ENCODE data around the gene TIMM10. TPM values are rescaled to one million over a fixed set of nuclear protein-coding genes. Genes with fewer than 3 reads are reported as not detected.
A peak's percentile ranks its signal among the peaks of the same experiment; 100 is the strongest.

Gene TIMM10
- 61.0 TPM for total RNA-seq
- long read RNA-seq, transcript TIMM10-201 (3 exons, 680 nt) = major isoform, 25 of 30 reads
- long read RNA-seq, partial matches to known transcripts = 0 of 30 reads
- long read RNA-seq, other reads (novel, unspliced or antisense) = 4 of 30 reads

- H3K36me3 ChIP-seq = peaks cover 12% of the 10 kb centered on the region
- H3K27me3 ChIP-seq (ENCODE audit: low read depth) = no peaks in the 10 kb centered on the region
- peaks cover 22% of the 10 kb centered on the region for H3K4me1 ChIP-seq
- intact Hi-C loops (cut with micrococcal nuclease) = no loop called here
- peak; percentile 94 for DNase-seq
- H3K9me3 ChIP-seq (replicated peaks) = no peaks in the 10 kb centered on the region
- peak within 1 kb of the TSS; percentile 83 for H3K27ac ChIP-seq (replicated peaks)
- H3K4me3 ChIP-seq = peak within 1 kb of the TSS; percentile 78
- TF ChIP-seq, protein P1, sequence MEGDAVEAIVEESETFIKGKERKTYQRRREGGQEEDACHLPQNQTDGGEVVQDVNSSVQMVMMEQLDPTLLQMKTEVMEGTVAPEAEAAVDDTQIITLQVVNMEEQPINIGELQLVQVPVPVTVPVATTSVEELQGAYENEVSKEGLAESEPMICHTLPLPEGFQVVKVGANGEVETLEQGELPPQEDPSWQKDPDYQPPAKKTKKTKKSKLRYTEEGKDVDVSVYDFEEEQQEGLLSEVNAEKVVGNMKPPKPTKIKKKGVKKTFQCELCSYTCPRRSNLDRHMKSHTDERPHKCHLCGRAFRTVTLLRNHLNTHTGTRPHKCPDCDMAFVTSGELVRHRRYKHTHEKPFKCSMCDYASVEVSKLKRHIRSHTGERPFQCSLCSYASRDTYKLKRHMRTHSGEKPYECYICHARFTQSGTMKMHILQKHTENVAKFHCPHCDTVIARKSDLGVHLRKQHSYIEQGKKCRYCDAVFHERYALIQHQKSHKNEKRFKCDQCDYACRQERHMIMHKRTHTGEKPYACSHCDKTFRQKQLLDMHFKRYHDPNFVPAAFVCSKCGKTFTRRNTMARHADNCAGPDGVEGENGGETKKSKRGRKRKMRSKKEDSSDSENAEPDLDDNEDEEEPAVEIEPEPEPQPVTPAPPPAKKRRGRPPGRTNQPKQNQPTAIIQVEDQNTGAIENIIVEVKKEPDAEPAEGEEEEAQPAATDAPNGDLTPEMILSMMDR (IDR thresholded peaks at IDR 0.05; ENCODE audit: borderline replicate concordance) = no peak
Measured at GRCh38 chr11:57530596-57531507, at the start of gene TIMM10. Gene TIMM10 (minus strand): TSS chr11:57530754. CDS start chr11:57530189, 565 bp downstream.

GRCh38 chr11:57574061-57574460 is 43.5 kb upstream of the TIMM10 start:
- Histone ChIP-seq H3K4me1 (no peaks in the 10 kb centered on the region), H3K27ac (replicated peaks) (no peak overlapping the region), H3K36me3 (no peaks in the 10 kb centered on the region), H3K27me3 (ENCODE audit: low read depth) (peaks cover 46% of the 10 kb centered on the region), H3K9me3 (replicated peaks) (no peaks in the 10 kb centered on the region), H3K4me3 (no peak overlapping the region)
- intact Hi-C loops (cut with micrococcal nuclease) = no loop called here
- TF ChIP-seq, protein P1 (IDR thresholded peaks at IDR 0.05; ENCODE audit: borderline replicate concordance) = no peak
- DNase-seq = no peak

- TF ChIP-seq, protein P1 (IDR thresholded peaks at IDR 0.05; ENCODE audit: borderline replicate concordance) = no peak
Measured at GRCh38 chr11:57571606-57572005, 41.1 kb upstream of the TIMM10 start.

DNA sequence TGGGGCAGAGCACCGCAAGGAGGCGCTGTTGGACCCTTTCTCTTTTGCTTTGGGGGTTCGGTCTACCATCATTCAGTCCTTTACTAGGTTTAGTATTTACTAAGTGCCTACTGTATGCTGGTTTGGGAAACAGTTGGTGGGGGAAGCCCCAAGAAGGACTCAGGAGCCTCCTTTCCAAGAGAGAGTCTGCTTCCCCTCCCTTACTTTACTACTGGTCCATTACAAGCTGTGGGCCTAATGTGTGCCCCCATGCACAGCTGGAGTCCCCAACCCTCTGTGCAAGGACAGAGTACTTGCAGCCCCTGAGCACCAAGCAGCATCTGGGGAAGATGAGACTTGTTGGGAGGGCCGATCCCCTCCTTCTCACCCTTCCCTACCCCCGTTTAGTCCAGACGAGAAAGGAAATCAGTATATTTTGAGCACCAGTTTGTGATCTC is 37.8 kb upstream of the TIMM10 start:
- Histone ChIP-seq H3K27ac (replicated peaks) (peak overlapping the region; percentile 90), H3K36me3 (no peaks in the 10 kb centered on the region), H3K27me3 (ENCODE audit: low read depth) (peaks cover 8% of the 10 kb centered on the region), H3K4me1 (peaks cover 37% of the 10 kb centered on the region), H3K4me3 (peak overlapping the region; percentile 85), H3K9me3 (replicated peaks) (no peaks in the 10 kb centered on the region)
- intact Hi-C loops (cut with micrococcal nuclease) = loop anchor here (5.0 kb wide), 1 partner anchor 74 kb away; no protein-coding TSS in a partner anchor
- TF ChIP-seq, protein P1 (IDR thresholded peaks at IDR 0.05; ENCODE audit: borderline replicate concordance) = peak; percentile 91
- no peak for DNase-seq

More at GRCh38 chr11:57571606-57572005, 41.1 kb upstream of the TIMM10 start:
- Histone ChIP-seq H3K27ac (replicated peaks) (no peak overlapping the region), H3K4me3 (no peak overlapping the region), H3K27me3 (ENCODE audit: low read depth) (peaks cover 31% of the 10 kb centered on the region), H3K4me1 (peaks cover 22% of the 10 kb centered on the region), H3K36me3 (no peaks in the 10 kb centered on the region), H3K9me3 (replicated peaks) (no peaks in the 10 kb centered on the region)
- no peak for DNase-seq
- intact Hi-C loops (cut with micrococcal nuclease) = no loop called here

DNA sequence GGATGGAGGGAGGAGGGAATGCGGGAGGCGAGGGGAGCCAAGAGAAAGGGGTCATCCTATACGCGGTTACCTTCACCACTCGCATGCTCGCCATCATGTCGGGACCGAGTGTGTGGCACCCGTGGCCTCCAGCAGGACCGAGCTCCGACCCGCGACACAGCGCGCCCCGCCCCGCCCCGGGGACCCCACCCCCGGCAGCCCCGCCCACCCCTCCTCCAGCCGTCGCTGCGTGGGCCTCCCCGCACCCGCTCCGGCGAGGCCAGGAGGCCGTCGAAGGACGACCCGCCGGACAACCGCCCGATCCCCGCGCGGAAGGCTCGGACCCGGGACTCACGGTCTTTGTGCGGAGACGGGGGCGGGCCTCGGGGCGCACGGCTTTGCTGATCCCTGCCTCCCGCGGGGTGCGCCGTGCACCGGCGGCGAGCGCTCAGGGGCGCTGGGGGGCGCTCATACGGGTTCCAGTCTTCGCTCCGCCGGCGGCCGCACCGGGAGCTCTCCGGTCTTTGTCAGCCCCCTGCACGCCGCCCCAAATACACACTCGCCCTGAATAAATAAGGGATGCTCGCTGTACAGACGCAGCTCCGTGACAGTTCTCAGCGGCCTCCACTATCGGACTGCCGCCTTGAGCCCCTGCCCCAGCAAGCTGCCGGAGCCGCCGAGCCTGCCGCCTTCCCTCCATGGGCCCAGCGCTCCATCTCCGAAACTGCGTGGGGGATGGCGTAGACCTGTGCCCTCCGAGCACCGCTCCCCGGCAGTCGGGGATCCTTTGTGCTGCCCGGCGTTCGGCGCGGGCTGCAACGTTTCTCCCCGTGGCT is 37.2 kb upstream of the TIMM10 start, which contains the start of gene UBE2L6:
UBE2L6 (minus strand) TSS at position 158 of the 815 bp plus-strand sequence; CDS start at position 97, 61 bp downstream.
- H3K4me1 ChIP-seq = peaks cover 37% of the 10 kb centered on the region
- DNase-seq = peak; percentile 83
- H3K27me3 ChIP-seq (ENCODE audit: low read depth) = peaks cover 8% of the 10 kb centered on the region
- H3K36me3 ChIP-seq = no peaks in the 10 kb centered on the region
- H3K9me3 ChIP-seq (replicated peaks) = no peaks in the 10 kb centered on the region
- TF ChIP-seq, protein P1 (IDR thresholded peaks at IDR 0.05; ENCODE audit: borderline replicate concordance) = no peak
- peak within 1 kb of the TSS; percentile 85 for H3K4me3 ChIP-seq
- H3K27ac ChIP-seq (replicated peaks) = peak within 1 kb of the TSS; percentile 90
- intact Hi-C loops (cut with micrococcal nuclease) = loop anchor here (5.0 kb wide), 1 partner anchor 75 kb away; no protein-coding TSS in a partner anchor

Measured in left ventricle myocardium inferior (tissue), 1 donor.